MM.1S (cell line): ENCODE measurements around the gene ZNF513.
A peak's percentile ranks its signal among the peaks of the same experiment; 100 is the strongest.

Experiments
- DNase-seq: peaks from one replicate; pipeline ENCODE4 v3.0.0-alpha.2; 2015
- H2AFZ ChIP-seq: fragments of 300-600 bp; sonication (generic); 2 replicates; pipeline ENCODE4 v1.6.0; 2016; ENCODE audit warnings: antibody characterized with exemption, low read length
- H3F3A ChIP-seq: fragments of 300-600 bp; sonication (generic); 2 replicates; pipeline ENCODE4 v1.6.1; 2016; ENCODE audit warnings: mild to moderate bottlenecking, antibody characterized with exemption, low read length, moderate library complexity, mixed read lengths; ENCODE audit not compliant: insufficient read depth
- H3K27ac ChIP-seq: fragments of 300-600 bp; sonication (generic); 2 replicates; pipeline ENCODE4 v1.5.1; 2016; ENCODE audit warnings: mild to moderate bottlenecking, low read length
- H3K27me3 ChIP-seq: fragments of 300-600 bp; sonication (generic); replicated peaks from 2 replicates; pipeline ENCODE4 v1.6.0; 2016; ENCODE audit warnings: low read length; ENCODE audit not compliant: insufficient read depth
- H3K36me3 ChIP-seq: fragments of 300-600 bp; sonication (generic); replicated peaks from 2 replicates; pipeline ENCODE4 v1.6.1; 2016; ENCODE audit warnings: mild to moderate bottlenecking, low read length, mixed read lengths; ENCODE audit not compliant: insufficient read depth
- H3K4me1 ChIP-seq: fragments of 300-600 bp; sonication (generic); 2 replicates; pipeline ENCODE4 v1.6.1; 2016; ENCODE audit warnings: low read length, mixed read lengths
- H3K4me2 ChIP-seq: fragments of 300-600 bp; sonication (generic); 2 replicates; pipeline ENCODE4 v1.6.0; 2016; ENCODE audit warnings: low read depth, low read length
- H3K4me3 ChIP-seq: fragments of 300-600 bp; sonication (generic); 2 replicates; pipeline ENCODE4 v1.5.1; 2016; ENCODE audit warnings: low read length, mixed read lengths
- H3K79me2 ChIP-seq: fragments of 300-600 bp; sonication (generic); 2 replicates; pipeline ENCODE4 v1.6.1; 2016; ENCODE audit warnings: mixed run types, low read length, mixed read lengths
- H3K9ac ChIP-seq: fragments of 300-600 bp; sonication (generic); 2 replicates; pipeline ENCODE4 v1.6.1; 2016; ENCODE audit warnings: low read length, mixed read lengths
- H3K9me2 ChIP-seq: fragments of 300-600 bp; sonication (generic); replicated peaks from 2 replicates; pipeline ENCODE4 v1.6.1; 2016; ENCODE audit warnings: mild to moderate bottlenecking, low read length, mixed read lengths; ENCODE audit not compliant: insufficient read depth
- H3K9me3 ChIP-seq: fragments of 300-600 bp; sonication (generic); replicated peaks from 2 replicates; pipeline ENCODE4 v1.6.1; 2016; ENCODE audit warnings: mild to moderate bottlenecking, low read length, mixed read lengths; ENCODE audit not compliant: insufficient read depth
- H4K20me1 ChIP-seq: fragments of 300-600 bp; sonication (generic); 2 replicates; pipeline ENCODE4 v1.6.1; 2016; ENCODE audit warnings: mild to moderate bottlenecking, low read length, moderate library complexity, mixed read lengths; ENCODE audit not compliant: insufficient read depth
- CTCF ChIP-seq: fragments of 300-600 bp; sonication (generic); IDR thresholded peaks from 2 replicates; pipeline ENCODE4 v1.5.1; 2016; ENCODE audit warnings: antibody characterized with exemption, low read length, mixed read lengths
- EZH2 ChIP-seq: fragments of 300-600 bp; sonication (generic); optimal IDR thresholded peaks from 2 replicates; pipeline ENCODE3; 2017; ENCODE audit warnings: low read depth, mild to moderate bottlenecking, antibody characterized with exemption, low read length, mixed read lengths
- EZH2phosphoT487 ChIP-seq: fragments of 300-600 bp; sonication (generic); IDR thresholded peaks from 2 replicates; pipeline ENCODE4 v1.6.1; 2018; ENCODE audit warnings: antibody characterized with exemption, low read length

Gene ZNF513

GRCh38 chr2:27380626-27381545 is at the start of gene ZNF513:
ZNF513 (minus strand) TSS chr2:27380734; CDS start chr2:27380526, 208 bp downstream.
- TF ChIP-seq EZH2 = no peak
- TF ChIP-seq EZH2phosphoT487 = no peak
- H3K79me2 ChIP-seq = peaks cover 35% of the 10 kb centered on the region
- peak within 1 kb of the TSS; percentile 37; the same call in 1 of the 2 replicates for H3K27ac ChIP-seq
- H3K9ac ChIP-seq = peak within 1 kb of the TSS; percentile 76
- peak within 1 kb of the TSS; percentile 93 for H3K4me3 ChIP-seq
- H3K4me2 ChIP-seq = peak within 1 kb of the TSS; percentile 74
- no peaks in the 10 kb centered on the region for H3K9me3 ChIP-seq
- no peaks in the 10 kb centered on the region for H4K20me1 ChIP-seq
- no peaks in the 10 kb centered on the region for H3K4me1 ChIP-seq
- no peaks in the 10 kb centered on the region for H3K27me3 ChIP-seq
- DNase-seq = peak; percentile 83
- H3K36me3 ChIP-seq = peaks cover 6% of the 10 kb centered on the region
- H3F3A ChIP-seq = peaks cover 29% of the 10 kb centered on the region
- H3K9me2 ChIP-seq = no peaks in the 10 kb centered on the region
- peak within 1 kb of the TSS; percentile 74 for H2AFZ ChIP-seq

- Histone ChIP-seq H3K4me3 (peak overlapping the region; percentile 88), H3K4me1 (peaks cover 9% of the 10 kb centered on the region; the same call in 1 of the 2 replicates), H3F3A (peaks cover 19% of the 10 kb centered on the region), H3K4me2 (peak overlapping the region; percentile 96), H2AFZ (peak overlapping the region; percentile 97), H4K20me1 (no peaks in the 10 kb centered on the region; the same call in 1 of the 2 replicates), H3K9ac (peak overlapping the region; percentile 95), H3K36me3 (peaks cover 2% of the 10 kb centered on the region; the same call in 1 of the 2 replicates), H3K9me2 (no peaks in the 10 kb centered on the region), H3K79me2 (peaks cover 38% of the 10 kb centered on the region), H3K27ac (peak overlapping the region; percentile 85; the same call in 1 of the 2 replicates), H3K27me3 (no peaks in the 10 kb centered on the region), H3K9me3 (no peaks in the 10 kb centered on the region)
- no peak for TF ChIP-seq EZH2phosphoT487
- no peak for TF ChIP-seq CTCF
- no peak for TF ChIP-seq EZH2
- DNase-seq = peak; percentile 90
Measured at GRCh38 chr2:27428978-27429541, 48.5 kb upstream of the ZNF513 start.

GRCh38 chr2:27428213-27428977 is 47.9 kb upstream of the ZNF513 start, which contains the start of gene NRBP1:
NRBP1 (plus strand) TSS chr2:27428631; CDS start chr2:27433274, 4,643 bp downstream.
- H3K9ac ChIP-seq = peak within 1 kb of the TSS; percentile 95
- peaks cover 19% of the 10 kb centered on the region for H3F3A ChIP-seq
- H3K79me2 ChIP-seq = peaks cover 38% of the 10 kb centered on the region
- no peaks in the 10 kb centered on the region for H3K9me3 ChIP-seq
- H2AFZ ChIP-seq = peak within 1 kb of the TSS; percentile 97
- H3K36me3 ChIP-seq = no peaks in the 10 kb centered on the region
- H3K4me1 ChIP-seq = peaks cover 9% of the 10 kb centered on the region; the same call in 1 of the 2 replicates
- no peaks in the 10 kb centered on the region for H3K27me3 ChIP-seq
- no peak for TF ChIP-seq EZH2
- TF ChIP-seq CTCF = no peak
- no peak for TF ChIP-seq EZH2phosphoT487
- peak within 1 kb of the TSS; percentile 96 for H3K4me2 ChIP-seq
- H3K9me2 ChIP-seq = no peaks in the 10 kb centered on the region
- DNase-seq = peak; percentile 96
- H4K20me1 ChIP-seq = no peaks in the 10 kb centered on the region; the same call in 1 of the 2 replicates
- peak within 1 kb of the TSS; percentile 88 for H3K4me3 ChIP-seq
- H3K27ac ChIP-seq = peak within 1 kb of the TSS; percentile 85; the same call in 1 of the 2 replicates
